Naive thymus-derived CD4-positive, alpha-beta T cell (primary cell): Measurements from ENCODE around the gene KRT4. TPM values are rescaled to one million over a fixed set of nuclear protein-coding genes. Genes with fewer than 3 reads are reported as not detected.

Experiments
- ATAC-seq: fragments of 150-1000 bp; cut with Tn5 transposase; 2 replicates; pipeline ENCODE4 v1.10.0; 2021; ENCODE audit warnings: mild to moderate bottlenecking, moderate library complexity
- CTCF ChIA-PET: fragments of 350-600 bp; sonication (Branson Sonifier 250); formaldehyde crosslinking; loops from one replicate; lab custom pipeline; 2021; ENCODE audit warnings: antibody characterized with exemption; lab: Charles Lee
- POLR2A ChIA-PET: fragments of 350-600 bp; sonication (Branson Sonifier 250); formaldehyde crosslinking; loops from one replicate; lab custom pipeline; 2021; ENCODE audit warnings: antibody characterized with exemption, inconsistent platforms; lab: Charles Lee
- DNase-seq, 9 donors: peaks; one replicate each; pipeline versions ENCODE4 v3.0.0 to v3.0.0-alpha.2; 2020 to 2022; ENCODE audit warnings: mixed read lengths in 1 of 9
- H3K27ac ChIP-seq: one replicate; pipeline ENCODE4 v1.7.0; 2013; ENCODE audit warnings: mild to moderate bottlenecking, low read depth, low read length, moderate library complexity
- H3K27me3 ChIP-seq, 2 donors: one replicate each; pipeline ENCODE4 v1.7.0; 2013; ENCODE audit warnings: low read length in 2 of 2, mild to moderate bottlenecking in 2 of 2, moderate library complexity in 2 of 2; ENCODE audit not compliant: control insufficient read depth in 2 of 2, insufficient read depth in 2 of 2
- H3K36me3 ChIP-seq, 3 experiments: 1 replicate in 2 of 3; 2 replicates in 1 of 3; pipeline ENCODE4 v1.7.0; 2013; ENCODE audit warnings: low read length in 3 of 3, mild to moderate bottlenecking in 3 of 3, moderate library complexity in 1 of 3; ENCODE audit not compliant: insufficient read depth in 3 of 3, control insufficient read depth in 2 of 3
- H3K4me1 ChIP-seq, 2 donors: one replicate each; pipeline ENCODE4 v1.7.0; 2013; ENCODE audit warnings: low read length in 2 of 2, mild to moderate bottlenecking in 2 of 2, moderate library complexity in 1 of 2; ENCODE audit not compliant: control insufficient read depth in 2 of 2, insufficient read depth in 2 of 2
- H3K4me3 ChIP-seq: 2 replicates; pipeline ENCODE4 v1.7.0; 2013; ENCODE audit warnings: mild to moderate bottlenecking, low read length
- H3K9me3 ChIP-seq, 3 experiments: 1 replicate in 2 of 3; 2 replicates in 1 of 3; pipeline ENCODE4 v1.7.0; 2013; ENCODE audit warnings: low read length in 3 of 3; ENCODE audit not compliant: control insufficient read depth in 2 of 3
- H3K27ac Mint-ChIP-seq, 9 donors: one replicate each; pipeline ENCODE4 v1.8.0; 2020 to 2022; ENCODE audit warnings: mixed read lengths in 9 of 9, mild to moderate bottlenecking in 8 of 9, moderate library complexity in 5 of 9, inconsistent platforms in 2 of 9
- H3K27me3 Mint-ChIP-seq, 5 donors: one replicate each; pipeline ENCODE4 v1.8.0; 2021 to 2022; ENCODE audit warnings: mixed read lengths in 5 of 5, mild to moderate bottlenecking in 1 of 5
- H3K36me3 Mint-ChIP-seq, 5 donors: one replicate each; pipeline ENCODE4 v1.8.0; 2020 to 2022; ENCODE audit warnings: mixed read lengths in 5 of 5, mild to moderate bottlenecking in 3 of 5, inconsistent platforms in 1 of 5
- H3K4me1 Mint-ChIP-seq, 7 donors: one replicate each; pipeline ENCODE4 v1.8.0; 2020 to 2022; ENCODE audit warnings: mixed read lengths in 7 of 7, mild to moderate bottlenecking in 3 of 7, inconsistent platforms in 1 of 7
- H3K4me3 Mint-ChIP-seq, 10 donors: one replicate each; pipeline ENCODE4 v1.8.0; 2020 to 2022; ENCODE audit warnings: mild to moderate bottlenecking in 10 of 10, mixed read lengths in 10 of 10, moderate library complexity in 6 of 10, inconsistent platforms in 2 of 10
- H3K9me3 Mint-ChIP-seq, 11 donors: one replicate each; pipeline ENCODE4 v1.8.0; 2020 to 2022; ENCODE audit warnings: mixed read lengths in 11 of 11, mild to moderate bottlenecking in 4 of 11, inconsistent platforms in 1 of 11, moderate library complexity in 1 of 11
- intact Hi-C, 2 donors: fragments of 100-400 bp; cut with micrococcal nuclease; formaldehyde crosslinking; loops; one replicate each; pipeline ENCODE4 v1.15.1; 2023
- polyA plus RNA-seq, 2 donors: library from polyadenylated mRNA; unstranded; fragments of 300-500 nt; fragmentation: Illumina TruSeq; gene quantifications; one replicate each; pipeline ENCODE4 v1.2.3, GENCODE V29; 2021
- total RNA-seq, 6 experiments: library from RNA in 5 of 6; stranded (reverse) in 5 of 6; gene quantifications; 1 replicate in 5 of 6; 2 replicates in 1 of 6; pipeline ENCODE4 v1.2.3 and lab custom pipeline; 2021 to 2026

Gene KRT4
- total and polyA plus RNA-seq, 7 experiments from 2014 or later: not detected

DNA sequence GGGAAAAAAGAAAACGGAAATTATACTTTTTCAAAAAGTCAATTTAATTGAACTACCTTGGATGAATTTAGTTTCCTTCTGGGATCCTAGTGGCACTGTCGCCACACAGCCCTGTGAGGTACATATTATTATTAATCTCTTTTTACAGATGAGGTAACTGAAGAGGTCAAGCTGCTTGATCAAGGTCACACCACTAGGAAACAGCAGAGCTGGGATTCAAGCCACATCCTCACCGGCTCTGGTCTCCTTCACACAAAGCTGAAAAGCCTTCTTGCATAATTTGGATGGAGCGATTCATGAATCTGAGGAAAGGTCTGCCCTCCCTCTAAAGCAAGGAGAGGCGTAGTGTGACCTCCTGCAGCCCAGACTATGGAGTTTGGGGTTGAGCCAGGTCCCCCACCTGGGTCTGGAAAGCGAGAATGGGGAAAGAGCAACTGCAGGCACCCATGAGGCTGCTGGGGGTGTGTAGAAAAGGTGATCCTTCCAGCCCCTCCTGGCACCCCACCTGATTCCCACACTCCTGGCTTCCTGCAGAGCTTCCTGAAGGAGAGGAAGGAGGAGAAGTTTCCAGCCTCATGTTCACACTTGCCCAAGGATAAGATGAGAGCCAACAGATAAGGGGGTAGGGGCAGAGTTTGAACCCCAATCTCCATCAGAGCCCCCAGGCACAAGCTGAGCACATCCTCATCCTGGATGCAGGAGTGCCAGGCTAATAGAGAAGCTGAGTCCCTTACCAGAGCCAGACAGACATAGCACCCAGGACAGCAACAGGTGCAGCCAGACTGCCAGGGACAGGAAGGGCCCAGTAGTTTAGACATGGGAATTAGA, 24.1 kb upstream of the KRT4 start:
- Histone ChIP-seq H3K27ac (no peak overlapping the region), H3K9me3 (no peaks in the 10 kb centered on the region), H3K27me3 (no peaks in the 10 kb centered on the region), H3K36me3 (no peaks in the 10 kb centered on the region), H3K4me1 (no peaks in the 10 kb centered on the region), H3K4me3 (no peak overlapping the region)
- Mint-ChIP-seq H3K27me3 (peaks cover 0 to 9% (median 0%) of the 10 kb centered on the region in 5 donors), H3K4me1 (peaks cover 22 to 36% (median 30%) of the 10 kb centered on the region in 7 donors), H3K4me3 (no peak overlapping the region), H3K36me3 (no peaks in the 10 kb centered on the region), H3K27ac (peak overlapping the region in 2 of 9 donors; percentile 8 to 32), H3K9me3 (peaks cover 0 to 1% (median 0%) of the 10 kb centered on the region in 11 donors)
- intact Hi-C loops: no loop called here
- POLR2A ChIA-PET: interaction anchor here (1.5 kb wide), 1 partner anchor 29 kb away, joined by 3 read pairs; no protein-coding TSS in a partner anchor
- DNase-seq: no peak
- ATAC-seq: no peak
- CTCF ChIA-PET: interaction anchor here (0.6 to 1.1 kb wide), 3 partner anchors 10 to 252 kb away, joined by 3 to 4 read pairs (median 3); no protein-coding TSS in a partner anchor

DNA sequence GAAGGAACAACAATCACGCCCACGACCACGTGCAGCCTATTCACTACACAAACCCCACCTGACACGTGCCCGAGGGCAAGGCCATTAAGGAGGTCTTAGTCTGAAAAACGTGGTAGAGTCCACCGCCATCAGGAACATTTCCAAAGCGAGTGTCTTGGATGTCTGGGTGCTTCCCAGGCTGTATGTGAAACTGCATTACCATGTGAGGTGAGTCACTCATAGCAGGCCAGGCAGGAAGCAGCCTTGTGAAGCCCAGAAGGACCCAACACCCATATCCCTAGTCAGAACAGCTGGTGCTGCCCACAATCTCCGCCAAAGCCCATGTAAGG, 23.5 kb upstream of the KRT4 start:
- Mint-ChIP-seq H3K4me1 (peaks cover 20 to 35% (median 26%) of the 10 kb centered on the region in 7 donors), H3K36me3 (no peaks in the 10 kb centered on the region), H3K27me3 (peaks cover 0 to 8% (median 0%) of the 10 kb centered on the region in 5 donors), H3K27ac (peak overlapping the region in 4 of 9 donors; percentile 23 to 66 (median 44)), H3K4me3 (peak overlapping the region in 2 of 10 donors; percentile 21 to 51), H3K9me3 (peaks cover 0 to 1% (median 0%) of the 10 kb centered on the region in 11 donors)
- intact Hi-C loops: no loop called here
- ChIA-PET CTCF (interaction anchor here (1.4 kb wide), 1 partner anchor 33 kb away, joined by 7 read pairs; no protein-coding TSS in a partner anchor), POLR2A (interaction anchor here (1.5 kb wide), 1 partner anchor 30 kb away, joined by 3 read pairs; no protein-coding TSS in a partner anchor)
- Histone ChIP-seq H3K9me3 (no peaks in the 10 kb centered on the region), H3K4me3 (no peak overlapping the region), H3K36me3 (no peaks in the 10 kb centered on the region), H3K4me1 (no peaks in the 10 kb centered on the region), H3K27me3 (no peaks in the 10 kb centered on the region), H3K27ac (no peak overlapping the region)
- ATAC-seq: no peak
- DNase-seq: no peak

DNA sequence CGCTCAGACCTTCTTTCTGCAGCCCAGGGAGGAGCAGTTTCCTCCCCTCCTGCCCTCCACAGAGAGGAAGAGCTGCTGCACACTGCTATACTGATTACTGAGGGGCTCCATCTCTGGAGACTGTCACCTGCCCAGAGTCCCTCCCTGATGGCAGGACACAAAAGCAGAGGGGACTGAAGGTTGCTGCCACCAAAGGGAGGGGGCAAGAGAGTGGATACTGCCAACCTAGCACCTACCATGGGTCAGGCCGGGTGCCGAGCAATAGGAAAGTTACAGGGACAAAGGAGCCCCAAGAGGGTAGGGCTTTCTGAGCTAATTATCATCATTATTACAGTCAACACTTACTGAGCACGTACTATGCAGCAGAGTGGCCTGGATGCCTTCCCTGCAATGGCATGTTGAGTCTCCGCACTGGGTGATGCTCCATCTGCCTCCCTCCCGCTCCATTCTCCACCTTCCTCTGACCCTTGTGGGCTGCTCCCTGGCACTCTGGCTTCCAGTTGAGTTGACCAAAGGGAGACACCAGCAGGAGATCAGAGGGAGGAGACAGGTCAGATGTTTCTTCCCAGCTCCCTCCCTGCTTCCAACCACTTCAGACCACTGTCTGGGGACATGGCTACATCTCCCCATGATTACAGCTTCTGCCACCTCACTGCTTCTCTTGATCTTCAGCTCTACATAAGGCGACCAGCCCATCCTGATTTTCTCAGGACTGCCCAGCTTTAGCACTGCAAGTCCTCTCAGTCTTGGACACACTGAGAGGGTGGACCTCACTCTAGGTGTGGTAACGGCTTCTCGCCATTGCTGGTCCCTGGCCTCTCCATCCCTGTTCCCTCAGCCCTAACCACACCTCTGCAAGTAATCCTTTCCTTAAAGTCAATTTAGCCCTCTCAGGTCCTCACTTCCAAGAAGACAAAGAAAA, 22.8 kb upstream of the KRT4 start:
- CTCF ChIA-PET: interaction anchor here (0.8 to 1.5 kb wide), 3 partner anchors 31 to 253 kb away, joined by 3 to 7 read pairs (median 4); no protein-coding TSS in a partner anchor
- H3K36me3 Mint-ChIP-seq: no peaks in the 10 kb centered on the region
- peaks cover 16 to 31% (median 23%) of the 10 kb centered on the region in 7 donors for H3K4me1 Mint-ChIP-seq
- Histone ChIP-seq H3K4me1 (no peaks in the 10 kb centered on the region), H3K4me3 (no peak overlapping the region), H3K9me3 (no peaks in the 10 kb centered on the region), H3K27me3 (no peaks in the 10 kb centered on the region), H3K27ac (no peak overlapping the region), H3K36me3 (no peaks in the 10 kb centered on the region)
- H3K27ac Mint-ChIP-seq: peak overlapping the region; percentile 23 to 92 (median 65)
- DNase-seq (no peak), ATAC-seq (no peak)
- POLR2A ChIA-PET: interaction anchor here (1.5 kb wide), 1 partner anchor 31 kb away, joined by 3 read pairs; no protein-coding TSS in a partner anchor
- peaks cover 0 to 1% (median 0%) of the 10 kb centered on the region in 11 donors for H3K9me3 Mint-ChIP-seq
- peaks cover 0 to 8% (median 0%) of the 10 kb centered on the region in 5 donors for H3K27me3 Mint-ChIP-seq
- intact Hi-C loops: no loop called here
- H3K4me3 Mint-ChIP-seq: peak overlapping the region in 7 of 10 donors; percentile 1 to 51 (median 16)

DNA sequence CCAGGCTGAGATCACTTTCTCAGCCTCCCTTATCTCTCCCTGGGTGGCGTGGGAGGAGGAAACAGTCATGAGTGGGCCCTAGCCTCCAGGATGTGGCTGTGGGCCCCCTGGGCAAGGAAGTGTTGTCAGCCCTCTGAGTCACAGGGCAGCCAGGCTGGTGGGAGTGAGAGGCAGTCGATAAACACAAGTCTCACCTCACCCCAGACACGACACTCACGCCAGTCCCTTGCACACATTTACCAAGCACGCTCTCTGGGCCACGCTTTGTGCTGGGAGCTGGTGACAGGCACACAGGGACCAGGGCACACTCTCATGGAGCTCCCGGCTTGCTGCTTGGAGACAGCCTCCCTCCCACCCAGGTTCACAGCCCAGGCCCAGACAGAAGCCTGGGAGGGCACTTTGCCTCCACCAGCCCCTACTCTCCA, 22.1 kb upstream of the KRT4 start:
- intact Hi-C loops: no loop called here
- Histone ChIP-seq H3K4me1 (no peaks in the 10 kb centered on the region), H3K36me3 (no peaks in the 10 kb centered on the region), H3K9me3 (no peaks in the 10 kb centered on the region), H3K4me3 (no peak overlapping the region), H3K27ac (no peak overlapping the region), H3K27me3 (no peaks in the 10 kb centered on the region)
- no peaks in the 10 kb centered on the region for H3K36me3 Mint-ChIP-seq
- H3K27ac Mint-ChIP-seq: peak overlapping the region; percentile 19 to 92 (median 65)
- H3K27me3 Mint-ChIP-seq: peaks cover 0 to 8% (median 0%) of the 10 kb centered on the region in 5 donors
- CTCF ChIA-PET: interaction anchor here (0.6 to 1.5 kb wide), 4 partner anchors 32 to 253 kb away, joined by 3 to 7 read pairs (median 4); no protein-coding TSS in a partner anchor
- POLR2A ChIA-PET: no interaction called here
- ATAC-seq: peak; percentile 61
- peak overlapping the region in 5 of 10 donors; percentile 6 to 38 (median 10) for H3K4me3 Mint-ChIP-seq
- DNase-seq: peak in 1 of 9 donors; percentile 72
- peaks cover 0 to 1% (median 0%) of the 10 kb centered on the region in 11 donors for H3K9me3 Mint-ChIP-seq
- peaks cover 16 to 31% (median 23%) of the 10 kb centered on the region in 7 donors for H3K4me1 Mint-ChIP-seq

DNA sequence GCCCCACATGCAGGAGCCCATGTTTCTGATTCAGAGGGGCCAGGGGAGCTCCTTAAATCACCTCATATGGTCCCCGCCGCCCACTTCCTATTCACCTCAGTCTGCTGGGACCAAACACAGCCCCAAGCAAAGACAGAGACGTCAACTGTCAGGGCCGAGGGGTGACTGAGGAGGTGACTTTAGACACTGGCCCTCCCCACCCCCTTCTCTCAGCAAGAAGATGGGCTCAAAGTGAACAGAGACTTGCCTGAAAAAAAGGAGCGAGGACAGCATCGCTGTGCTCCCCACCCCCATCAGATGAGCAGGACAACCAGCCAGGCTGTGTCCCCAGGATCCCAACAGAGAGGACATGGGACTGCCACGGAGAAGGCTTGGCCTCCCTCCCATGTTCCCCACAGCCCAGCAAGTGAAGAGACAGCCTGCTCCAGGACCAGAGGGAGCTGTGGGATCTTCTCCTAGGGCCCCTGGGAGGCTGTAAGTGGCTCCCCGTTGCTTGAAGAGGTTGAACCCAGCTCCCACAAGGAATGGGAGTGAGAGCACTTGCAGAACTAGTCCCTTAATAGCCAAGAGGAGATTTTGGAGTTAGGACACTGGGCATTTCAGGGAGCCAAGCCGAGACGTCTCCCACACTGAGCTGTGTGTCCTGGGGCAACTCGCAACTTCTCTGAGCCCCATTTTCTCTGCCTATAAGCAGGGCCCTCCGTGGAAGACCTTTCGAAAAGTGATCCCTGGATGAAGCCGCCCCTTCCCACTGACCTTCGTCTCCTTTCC, 21.5 kb upstream of the KRT4 start:
- Mint-ChIP-seq H3K4me3 (peak overlapping the region in 2 of 10 donors; percentile 10 to 16), H3K27me3 (peaks cover 0 to 8% (median 0%) of the 10 kb centered on the region in 5 donors), H3K4me1 (peaks cover 16 to 31% (median 23%) of the 10 kb centered on the region in 7 donors), H3K9me3 (no peaks in the 10 kb centered on the region), H3K36me3 (no peaks in the 10 kb centered on the region), H3K27ac (peak overlapping the region in 6 of 9 donors; percentile 19 to 92 (median 51))
- no peaks in the 10 kb centered on the region for H3K36me3 ChIP-seq
- POLR2A ChIA-PET: no interaction called here
- CTCF ChIA-PET: interaction anchor here (0.6 to 1.5 kb wide), 2 partner anchors 190 to 252 kb away, joined by 3 to 4 read pairs; no protein-coding TSS in a partner anchor
- no peak for DNase-seq
- ATAC-seq: no peak
- no peaks in the 10 kb centered on the region for H3K27me3 ChIP-seq
- no peaks in the 10 kb centered on the region for H3K4me1 ChIP-seq
- no peak overlapping the region for H3K27ac ChIP-seq
- H3K4me3 ChIP-seq: no peak overlapping the region
- no peaks in the 10 kb centered on the region for H3K9me3 ChIP-seq
- intact Hi-C loops: no loop called here
